ENCODE results near the gene PDZD8.

GRCh38 chr10:117256910-117257309 is 118.3 kb downstream of the PDZD8 start:
- TF ChIP-seq POLR2A (IDR thresholded peaks at IDR 0.05) (no peak), CTCF (IDR thresholded peaks at IDR 0.05) (no peak)
